Choroid plexus epithelial cell (primary cell): ENCODE results near the gene GATA5.

Source experiments
- DNase-seq: peaks from one replicate; pipeline ENCODE4 v3.0.0-alpha.2; 2010; ENCODE audit warnings: low read depth
- H3K4me3 ChIP-seq: 2 replicates; pipeline ENCODE4 v1.5.1; 2011; ENCODE audit warnings: low read depth, mild to moderate bottlenecking, control low read depth, low read length, moderate library complexity
- TF ChIP-seq, protein P1 (sequence below): conservative IDR thresholded peaks from 2 replicates; pipeline ENCODE4 v1.5.1; 2011; ENCODE audit warnings: low read depth, mild to moderate bottlenecking, control low read depth, inconsistent platforms, low read length, moderate library complexity

GATA5 gene

DNA sequence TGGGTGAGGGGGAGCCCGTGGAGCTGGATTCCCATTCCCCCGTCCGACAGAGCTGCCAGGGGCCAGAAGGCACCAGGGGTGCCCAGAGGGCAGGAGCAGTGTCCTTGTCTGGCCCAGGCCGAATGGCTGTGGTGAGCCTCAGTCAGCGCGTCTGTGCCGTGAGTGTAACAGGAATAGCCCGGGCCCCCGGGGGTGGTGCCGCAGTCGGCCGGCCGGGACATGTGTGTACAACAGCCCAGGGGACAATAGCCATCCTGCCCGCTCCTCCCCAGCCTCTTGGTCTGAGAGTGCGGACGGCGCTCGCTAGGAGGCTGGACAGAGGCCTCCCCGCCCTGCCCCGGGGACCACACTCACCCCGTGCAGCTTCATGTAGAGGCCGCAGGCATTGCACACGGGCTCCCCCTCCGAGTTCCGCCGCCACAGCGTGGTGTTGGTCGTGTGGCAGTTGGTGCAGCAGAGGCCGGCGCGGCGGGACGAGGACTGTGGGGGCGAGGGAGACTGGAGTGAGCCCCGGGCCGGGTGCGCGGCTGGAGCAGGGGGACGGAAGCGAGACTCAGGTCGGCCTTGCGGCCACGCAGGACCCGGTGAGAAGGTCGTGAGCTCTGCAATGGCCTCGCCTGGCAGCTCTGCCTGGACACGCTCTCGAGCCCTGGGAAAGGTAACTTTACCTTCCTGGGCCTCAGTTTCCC, 9.6 kb downstream of the GATA5 start:
- DNase-seq, result no peak
- TF ChIP-seq, protein P1, sequence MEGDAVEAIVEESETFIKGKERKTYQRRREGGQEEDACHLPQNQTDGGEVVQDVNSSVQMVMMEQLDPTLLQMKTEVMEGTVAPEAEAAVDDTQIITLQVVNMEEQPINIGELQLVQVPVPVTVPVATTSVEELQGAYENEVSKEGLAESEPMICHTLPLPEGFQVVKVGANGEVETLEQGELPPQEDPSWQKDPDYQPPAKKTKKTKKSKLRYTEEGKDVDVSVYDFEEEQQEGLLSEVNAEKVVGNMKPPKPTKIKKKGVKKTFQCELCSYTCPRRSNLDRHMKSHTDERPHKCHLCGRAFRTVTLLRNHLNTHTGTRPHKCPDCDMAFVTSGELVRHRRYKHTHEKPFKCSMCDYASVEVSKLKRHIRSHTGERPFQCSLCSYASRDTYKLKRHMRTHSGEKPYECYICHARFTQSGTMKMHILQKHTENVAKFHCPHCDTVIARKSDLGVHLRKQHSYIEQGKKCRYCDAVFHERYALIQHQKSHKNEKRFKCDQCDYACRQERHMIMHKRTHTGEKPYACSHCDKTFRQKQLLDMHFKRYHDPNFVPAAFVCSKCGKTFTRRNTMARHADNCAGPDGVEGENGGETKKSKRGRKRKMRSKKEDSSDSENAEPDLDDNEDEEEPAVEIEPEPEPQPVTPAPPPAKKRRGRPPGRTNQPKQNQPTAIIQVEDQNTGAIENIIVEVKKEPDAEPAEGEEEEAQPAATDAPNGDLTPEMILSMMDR, result no peak
- H3K4me3 ChIP-seq, result no peak overlapping the region

DNA sequence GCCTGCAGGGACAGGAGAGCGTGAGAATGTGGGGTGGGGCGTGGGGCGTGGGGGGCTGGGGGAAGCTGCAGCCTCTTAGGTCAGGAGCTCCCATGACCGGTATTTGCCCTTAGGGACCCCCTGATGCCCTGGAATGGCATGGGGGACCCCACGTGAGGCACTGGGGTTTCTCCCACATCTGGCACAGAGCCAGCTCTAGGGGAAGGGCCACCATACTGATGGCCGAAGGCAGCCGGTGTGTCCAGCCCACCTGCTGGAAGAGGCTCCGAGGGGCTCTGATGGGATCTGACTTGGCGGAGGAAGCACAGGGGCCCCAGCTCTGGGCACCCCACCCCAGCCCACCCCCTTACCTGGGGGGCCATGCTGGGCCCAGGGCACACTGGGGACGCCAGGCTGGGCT, 10.8 kb downstream of the GATA5 start:
- no peak overlapping the region for H3K4me3 ChIP-seq
- DNase-seq, result no peak
- TF ChIP-seq, protein P1, result no peak

- no peak overlapping the region for H3K4me3 ChIP-seq
- DNase-seq, result no peak
- TF ChIP-seq, protein P1, result no peak
These were observed 11.4 kb downstream of the GATA5 start for GRCh38 chr20:62464425-62464770.

- DNase-seq, result no peak
- TF ChIP-seq, protein P1, result no peak
These were observed 12.0 kb downstream of the GATA5 start for GRCh38 chr20:62463651-62464424.

DNA sequence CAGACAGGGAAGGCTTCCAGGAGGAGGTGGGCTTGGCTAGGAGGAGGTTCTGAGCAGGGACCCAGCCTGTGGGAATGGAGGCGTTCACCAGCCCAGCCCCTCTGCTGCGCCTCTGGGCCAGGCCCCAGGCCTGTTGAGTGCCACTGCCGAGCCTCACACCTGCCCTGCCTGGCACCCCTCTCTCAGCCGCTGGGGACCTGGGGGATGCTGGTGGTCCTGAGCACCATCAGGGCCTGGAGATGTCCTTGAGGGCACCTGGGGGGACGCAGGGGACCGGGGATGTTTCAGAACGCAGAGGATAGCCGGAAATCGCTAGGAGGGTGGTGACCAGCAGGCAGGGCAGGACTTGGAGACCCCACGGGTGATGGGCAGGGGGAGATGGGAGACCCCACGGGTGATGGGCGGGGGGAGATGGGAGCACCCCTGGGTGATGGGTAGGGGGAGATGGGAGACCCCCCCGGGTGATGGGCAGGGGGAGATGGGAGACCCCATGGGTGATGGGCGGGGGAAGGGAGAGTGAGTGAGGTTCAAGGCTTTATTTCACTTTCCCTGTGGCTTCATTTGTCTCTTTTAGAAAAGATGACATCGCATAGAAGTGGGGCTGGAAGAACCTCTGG, 12.7 kb downstream of the GATA5 start:
- no peak for DNase-seq
- H3K4me3 ChIP-seq, result no peak overlapping the region
- TF ChIP-seq, protein P1, result no peak

More at GRCh38 chr20:62463651-62464424, 12.0 kb downstream of the GATA5 start:
- no peak overlapping the region for H3K4me3 ChIP-seq

DNA sequence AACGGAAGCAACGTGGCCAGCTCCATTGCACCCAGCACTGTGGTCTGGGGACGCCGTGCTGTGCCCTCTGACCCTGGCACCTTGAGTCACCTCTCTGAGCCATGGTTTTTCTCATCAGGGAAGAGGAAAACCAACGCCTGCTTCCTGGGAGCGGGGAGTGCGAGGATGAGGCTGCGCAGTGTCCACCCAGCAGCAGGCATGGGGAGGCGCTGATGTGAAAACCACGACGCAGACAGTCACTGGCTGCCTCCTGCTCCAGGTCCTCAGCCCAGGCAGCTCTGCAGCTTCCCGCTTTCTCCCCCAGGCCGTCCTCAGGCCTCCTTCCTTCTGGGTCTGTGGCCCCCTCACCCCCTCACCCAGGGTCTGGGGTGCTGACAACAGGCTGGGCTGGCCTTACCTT, 14.0 kb downstream of the GATA5 start:
- DNase-seq, result no peak
- TF ChIP-seq, protein P1, result no peak
- no peak overlapping the region for H3K4me3 ChIP-seq
